SU-DHL-6 (cell line): ENCODE results near the gene CD79B.
A peak's percentile ranks its signal among the peaks of the same experiment; 100 is the strongest.

Experiments
- H2AFZ ChIP-seq: fragments of 200-600 bp; sonication (generic); 2 replicates; pipeline ENCODE4 v1.6.1; 2014; ENCODE audit warnings: low read depth, mild to moderate bottlenecking, moderate library complexity, mixed read lengths, antibody characterized with exemption, low read length; ENCODE audit not compliant: severe bottlenecking
- H3F3A ChIP-seq: fragments of 200-600 bp; shearing (Covaris generic); 2 replicates; pipeline ENCODE4 v1.6.0; 2016; ENCODE audit warnings: antibody characterized with exemption, mild to moderate bottlenecking; ENCODE audit not compliant: insufficient read depth
- H3K27ac ChIP-seq: fragments of 200-600 bp; sonication (generic); 2 replicates; pipeline ENCODE4 v1.5.1; 2016; ENCODE audit warnings: low read depth, mild to moderate bottlenecking, low read length, moderate library complexity, mixed read lengths
- H3K27me3 ChIP-seq: fragments of 200-600 bp; sonication (generic), shearing (Covaris generic); 2 replicates; pipeline ENCODE4 v1.6.0; 2014; ENCODE audit warnings: mild to moderate bottlenecking, low read length
- H3K36me3 ChIP-seq: fragments of 200-600 bp; sonication (generic); 2 replicates; pipeline ENCODE4 v1.6.1; 2014; ENCODE audit warnings: mild to moderate bottlenecking, low read length, mixed read lengths
- H3K4me2 ChIP-seq: fragments of 300-600, 200-600 bp; shearing (Covaris generic), sonication (generic); 2 replicates; pipeline ENCODE4 v1.6.0; 2014; ENCODE audit warnings: low read length, low read depth, mild to moderate bottlenecking; ENCODE audit not compliant: poor library complexity, severe bottlenecking
- H3K4me3 ChIP-seq: fragments of 200-600 bp; sonication (generic); 2 replicates; pipeline ENCODE4 v1.5.1; 2014; ENCODE audit warnings: antibody characterized with exemption, low read length, mild to moderate bottlenecking, mixed read lengths; ENCODE audit not compliant: insufficient read depth, poor library complexity, severe bottlenecking
- H3K79me2 ChIP-seq: fragments of 200-600 bp; sonication (generic); 2 replicates; pipeline ENCODE4 v1.6.1; 2014; ENCODE audit warnings: mild to moderate bottlenecking, low read length, moderate library complexity; ENCODE audit not compliant: insufficient read depth
- H3K9ac ChIP-seq: fragments of 200-600 bp; sonication (generic); 2 replicates; pipeline ENCODE4 v1.7.0; 2014; ENCODE audit warnings: mild to moderate bottlenecking, low read length
- H3K9me2 ChIP-seq: fragments of 200-600 bp; sonication (generic); replicated peaks from 2 replicates; pipeline ENCODE4 v1.6.1; 2014; ENCODE audit warnings: low read length; ENCODE audit not compliant: insufficient read depth
- H3K9me3 ChIP-seq: fragments of 200-600 bp; sonication (generic); 2 replicates; pipeline ENCODE4 v1.6.1; 2014; ENCODE audit warnings: low read length, mixed read lengths; ENCODE audit not compliant: insufficient read depth
- H4K20me1 ChIP-seq: fragments of 200-600 bp; sonication (generic); 2 replicates; pipeline ENCODE4 v1.6.1; 2014; ENCODE audit warnings: low read depth, mild to moderate bottlenecking, antibody characterized with exemption, low read length, moderate library complexity, mixed read lengths
- EZH2phosphoT487 ChIP-seq: fragments of 200-600 bp; sonication (generic), shearing (Covaris generic); conservative IDR thresholded peaks from 2 replicates; pipeline ENCODE4 v1.6.1; 2018; ENCODE audit warnings: mild to moderate bottlenecking, antibody characterized with exemption, low read length, moderate library complexity, mixed read lengths
- TF ChIP-seq, protein P1 (sequence below): fragments of 200-600 bp; sonication (generic); IDR thresholded peaks from one replicate; pipeline ENCODE4 v1.5.1; 2017; ENCODE audit warnings: antibody characterized with exemption, mild to moderate bottlenecking, low read length, moderate library complexity; ENCODE audit not compliant: insufficient read depth, poor library complexity, severe bottlenecking

The CD79B gene

DNA sequence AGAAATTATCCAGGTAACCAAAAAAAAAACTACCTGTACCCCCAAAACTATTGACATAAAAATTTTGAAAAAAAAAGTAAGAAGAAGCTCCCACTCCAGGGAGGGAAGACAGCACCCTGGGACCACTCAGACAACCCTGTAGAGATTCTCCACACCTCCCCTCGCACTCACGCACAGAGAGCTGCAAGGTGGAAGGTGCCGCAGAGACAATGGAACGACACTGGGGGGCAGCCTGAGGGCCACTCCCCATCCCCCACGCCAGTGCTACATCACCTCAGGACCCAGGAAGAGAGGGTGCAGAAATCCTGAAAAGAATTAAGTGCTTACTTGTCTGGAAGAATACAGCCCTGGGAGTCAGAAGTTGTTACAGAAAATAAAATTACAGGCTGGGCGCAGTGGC lies 5.2 kb upstream of the CD79B start:
- Histone ChIP-seq H2AFZ (no peak overlapping the region), H3K79me2 (peaks cover 5% of the 10 kb centered on the region; the same call in 1 of the 2 replicates), H3K9me2 (no peaks in the 10 kb centered on the region), H3F3A (peaks cover 9% of the 10 kb centered on the region; the same call in 1 of the 2 replicates), H3K36me3 (no peaks in the 10 kb centered on the region), H4K20me1 (no peaks in the 10 kb centered on the region), H3K4me2 (no peak overlapping the region), H3K9me3 (no peaks in the 10 kb centered on the region), H3K27me3 (no peaks in the 10 kb centered on the region), H3K27ac (no peak overlapping the region), H3K4me3 (no peak overlapping the region), H3K9ac (no peak overlapping the region)
- TF ChIP-seq, protein P1, sequence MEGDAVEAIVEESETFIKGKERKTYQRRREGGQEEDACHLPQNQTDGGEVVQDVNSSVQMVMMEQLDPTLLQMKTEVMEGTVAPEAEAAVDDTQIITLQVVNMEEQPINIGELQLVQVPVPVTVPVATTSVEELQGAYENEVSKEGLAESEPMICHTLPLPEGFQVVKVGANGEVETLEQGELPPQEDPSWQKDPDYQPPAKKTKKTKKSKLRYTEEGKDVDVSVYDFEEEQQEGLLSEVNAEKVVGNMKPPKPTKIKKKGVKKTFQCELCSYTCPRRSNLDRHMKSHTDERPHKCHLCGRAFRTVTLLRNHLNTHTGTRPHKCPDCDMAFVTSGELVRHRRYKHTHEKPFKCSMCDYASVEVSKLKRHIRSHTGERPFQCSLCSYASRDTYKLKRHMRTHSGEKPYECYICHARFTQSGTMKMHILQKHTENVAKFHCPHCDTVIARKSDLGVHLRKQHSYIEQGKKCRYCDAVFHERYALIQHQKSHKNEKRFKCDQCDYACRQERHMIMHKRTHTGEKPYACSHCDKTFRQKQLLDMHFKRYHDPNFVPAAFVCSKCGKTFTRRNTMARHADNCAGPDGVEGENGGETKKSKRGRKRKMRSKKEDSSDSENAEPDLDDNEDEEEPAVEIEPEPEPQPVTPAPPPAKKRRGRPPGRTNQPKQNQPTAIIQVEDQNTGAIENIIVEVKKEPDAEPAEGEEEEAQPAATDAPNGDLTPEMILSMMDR, result no peak
- no peak for TF ChIP-seq EZH2phosphoT487

- Histone ChIP-seq H3K27me3 (no peaks in the 10 kb centered on the region), H3K36me3 (peaks cover 7% of the 10 kb centered on the region; the same call in 1 of the 2 replicates), H3K79me2 (peaks cover 31% of the 10 kb centered on the region), H3K27ac (peak overlapping the region; percentile 98), H3K4me3 (no peak overlapping the region), H3K9ac (peak overlapping the region; percentile 100; the same call in 1 of the 2 replicates), H4K20me1 (no peaks in the 10 kb centered on the region), H3K9me2 (no peaks in the 10 kb centered on the region), H3F3A (peaks cover 32% of the 10 kb centered on the region), H2AFZ (no peak overlapping the region), H3K9me3 (no peaks in the 10 kb centered on the region), H3K4me2 (peak overlapping the region; percentile 89)
- no peak for TF ChIP-seq EZH2phosphoT487
- TF ChIP-seq, protein P1, result no peak
These were observed 2.3 kb upstream of the CD79B start for GRCh38 chr17:63934183-63935112.

GRCh38 chr17:63933598-63933997 lies 1.5 kb upstream of the CD79B start:
- H3K9ac ChIP-seq, result peak overlapping the region; percentile 100
- peaks cover 32% of the 10 kb centered on the region for H3K79me2 ChIP-seq
- peaks cover 41% of the 10 kb centered on the region for H3F3A ChIP-seq
- peak overlapping the region; percentile 89 for H3K4me2 ChIP-seq
- H2AFZ ChIP-seq, result no peak overlapping the region
- TF ChIP-seq, protein P1, result no peak
- no peak for TF ChIP-seq EZH2phosphoT487
- H3K36me3 ChIP-seq, result peaks cover 7% of the 10 kb centered on the region; the same call in 1 of the 2 replicates
- no peaks in the 10 kb centered on the region for H3K27me3 ChIP-seq
- H3K9me2 ChIP-seq, result no peaks in the 10 kb centered on the region
- H3K4me3 ChIP-seq, result peak overlapping the region; percentile 100
- no peaks in the 10 kb centered on the region for H3K9me3 ChIP-seq
- no peaks in the 10 kb centered on the region for H4K20me1 ChIP-seq
- H3K27ac ChIP-seq, result peak overlapping the region; percentile 98
